ENCODE results near the gene RREB1. TPM values are rescaled to one million over a fixed set of nuclear protein-coding genes. Genes with fewer than 3 reads are reported as not detected.

RREB1 gene
- total and polyA plus RNA-seq, 2 of the 4 experiments (the other 2 are of a cell fraction) = 8.4 to 14.5 TPM

GRCh38 chr6:7200598-7201443 lies 93.1 kb downstream of the RREB1 start:
- Histone ChIP-seq H3K4me2 (ENCODE audit: low read depth, low read length) (no peak overlapping the region), H3K23ac (ENCODE audit: low read depth, low read length) (no peak overlapping the region), H3K4me3 (ENCODE audit: insufficient read depth, low read depth, low read length) (no peak overlapping the region), H3K9ac (ENCODE audit: low read depth, low read length) (no peak overlapping the region), H3K4ac (ENCODE audit: low read depth, low read length) (no peak overlapping the region), H2AFZ (replicated peaks; ENCODE audit: low read length, poor library complexity) (no peak overlapping the region), H3K18ac (ENCODE audit: low read depth, low read length) (no peak overlapping the region), H3K56ac (ENCODE audit: extremely low read depth, insufficient read depth, low read length) (no peak overlapping the region), H2BK5ac (ENCODE audit: low read depth, low read length, poor library complexity, severe bottlenecking) (no peak overlapping the region), H2BK20ac (ENCODE audit: low read depth, low read length) (no peak overlapping the region), H3K36me3 (ENCODE audit: control insufficient read depth, insufficient read depth, low read length) (peaks cover 32% of the 10 kb centered on the region), H2BK15ac (ENCODE audit: low read depth, low read length) (no peak overlapping the region), H4K20me1 (ENCODE audit: insufficient read depth, low read length) (peaks cover 17% of the 10 kb centered on the region; the same call in 1 of the 2 replicates), H3K27ac (ENCODE audit: insufficient read depth, low read length) (no peak overlapping the region), H3K9me3 (ENCODE audit: control insufficient read depth, insufficient read depth, low read length) (no peaks in the 10 kb centered on the region), H3K4me1 (ENCODE audit: control insufficient read depth, insufficient read depth, low read length) (peaks cover 4% of the 10 kb centered on the region; the same call in 1 of the 2 replicates), H2AK5ac (ENCODE audit: low read depth, low read length) (no peak overlapping the region), H4K91ac (ENCODE audit: insufficient read depth, low read depth, low read length) (no peak overlapping the region), H4K8ac (ENCODE audit: low read depth in 2 of 2, low read length in 2 of 2) (no peak overlapping the region), H3K27me3 (ENCODE audit: control insufficient read depth, insufficient read depth, low read length) (no peaks in the 10 kb centered on the region), H2AK9ac (replicated peaks; ENCODE audit: low read depth, low read length, poor library complexity) (no peak overlapping the region), H3K14ac (replicated peaks; ENCODE audit: low read depth, low read length) (no peak overlapping the region), H2BK120ac (ENCODE audit: low read depth, low read length) (no peak overlapping the region), H3K9me1 (ENCODE audit: insufficient read depth, low read length) (peaks cover 32% of the 10 kb centered on the region), H3K79me1 (ENCODE audit: low read depth in 1 of 2, low read length in 2 of 2) (peaks cover 46 to 74% of the 10 kb centered on the region in 2 experiments), H4K5ac (ENCODE audit: low read depth, low read length) (no peak overlapping the region)
- no TSS peak for BruUV-seq (replicated peaks)
- POLR2A ChIA-PET (ENCODE audit: unreplicated experiment) = no interaction called here
- dilution Hi-C loops (cut with HindIII; ENCODE audit: low sequenced_read_pairs, unreplicated experiment) = no loop called here
- no peak for ATAC-seq (ENCODE audit: low read depth)
- DNase-seq = no peak
- CTCF ChIA-PET = no interaction called here
- 94% methylated on average over 5 of the region's 13 CpGs; no CpG with 5 or more reads in 1 of the 2 experiments for WGBS, 2 experiments (ENCODE audit: extremely low coverage in 2 of 2, insufficient read length in 1 of 2)
- intact Hi-C loops (cut with micrococcal nuclease) = no loop called here
- in situ Hi-C loops (cut with MboI; ENCODE audit: low sequenced_read_pairs) = no loop called here
- TF ChIP-seq CEBPB (IDR thresholded peaks at IDR 0.05; ENCODE audit: low read depth, low read length) (no peak), CHD1 (IDR thresholded peaks at IDR 0.05; ENCODE audit: low read depth, low read length) (no peak), RCOR1 (IDR thresholded peaks at IDR 0.05; ENCODE audit: insufficient replicate concordance, low read length) (no peak), MAZ (IDR thresholded peaks at IDR 0.05; ENCODE audit: borderline replicate concordance, low read depth, low read length) (no peak), FOS (IDR thresholded peaks at IDR 0.05; ENCODE audit: low read depth, low read length) (no peak), RAD21 (IDR thresholded peaks at IDR 0.05; ENCODE audit: low read length) (no peak), RFX5 (IDR thresholded peaks at IDR 0.05; ENCODE audit: low read depth, low read length) (no peak), MXI1 (IDR thresholded peaks at IDR 0.05; ENCODE audit: borderline replicate concordance, low read depth, low read length) (no peak), SMC3 (IDR thresholded peaks at IDR 0.05; ENCODE audit: low read depth, low read length) (no peak), BHLHE40 (IDR thresholded peaks at IDR 0.05; ENCODE audit: low read depth, low read length) (no peak), POLR2A (IDR thresholded peaks at IDR 0.05; ENCODE audit: low read depth, low read length) (no peak), CTCF (conservative IDR thresholded peaks at IDR 0.05; ENCODE audit: low read depth, low read length) (no peak), MAFK (IDR thresholded peaks at IDR 0.05; ENCODE audit: low read depth, low read length) (no peak), USF2 (IDR thresholded peaks at IDR 0.05; ENCODE audit: low read depth, low read length) (no peak)
- TF ChIP-seq, protein P1, sequence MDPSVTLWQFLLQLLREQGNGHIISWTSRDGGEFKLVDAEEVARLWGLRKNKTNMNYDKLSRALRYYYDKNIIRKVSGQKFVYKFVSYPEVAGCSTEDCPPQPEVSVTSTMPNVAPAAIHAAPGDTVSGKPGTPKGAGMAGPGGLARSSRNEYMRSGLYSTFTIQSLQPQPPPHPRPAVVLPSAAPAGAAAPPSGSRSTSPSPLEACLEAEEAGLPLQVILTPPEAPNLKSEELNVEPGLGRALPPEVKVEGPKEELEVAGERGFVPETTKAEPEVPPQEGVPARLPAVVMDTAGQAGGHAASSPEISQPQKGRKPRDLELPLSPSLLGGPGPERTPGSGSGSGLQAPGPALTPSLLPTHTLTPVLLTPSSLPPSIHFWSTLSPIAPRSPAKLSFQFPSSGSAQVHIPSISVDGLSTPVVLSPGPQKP (IDR thresholded peaks at IDR 0.05; ENCODE audit: borderline replicate concordance, low read depth, low read length) = no peak
